ENCODE measurements around the gene TEX2.
"Not testable (repeated sequence)": the region's sequence is repeated elsewhere in the genome, so short reads cannot be mapped to it uniquely, and the experiment has no call there.

The TEX2 gene

DNA sequence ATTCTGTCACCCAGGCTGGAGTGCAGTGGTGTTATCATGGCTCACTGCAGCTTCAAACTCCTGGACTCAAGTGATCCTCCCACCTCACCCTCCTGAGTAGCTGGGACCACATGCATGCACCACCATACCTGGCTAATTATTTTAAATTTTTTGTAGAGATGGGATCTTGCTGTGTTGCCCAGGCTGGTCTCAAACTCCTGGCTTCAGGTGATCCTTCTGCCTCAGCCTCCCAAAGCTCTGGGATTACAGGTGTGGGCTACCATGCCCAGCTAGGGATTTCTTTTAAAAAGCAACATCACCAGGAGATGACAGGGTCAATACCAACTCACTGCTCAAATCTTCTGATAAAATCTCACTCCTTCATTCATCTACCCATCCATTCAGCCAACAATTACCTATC, 54.4 kb downstream of the TEX2 start:
- DNase-seq = not testable (repeated sequence)

DNA sequence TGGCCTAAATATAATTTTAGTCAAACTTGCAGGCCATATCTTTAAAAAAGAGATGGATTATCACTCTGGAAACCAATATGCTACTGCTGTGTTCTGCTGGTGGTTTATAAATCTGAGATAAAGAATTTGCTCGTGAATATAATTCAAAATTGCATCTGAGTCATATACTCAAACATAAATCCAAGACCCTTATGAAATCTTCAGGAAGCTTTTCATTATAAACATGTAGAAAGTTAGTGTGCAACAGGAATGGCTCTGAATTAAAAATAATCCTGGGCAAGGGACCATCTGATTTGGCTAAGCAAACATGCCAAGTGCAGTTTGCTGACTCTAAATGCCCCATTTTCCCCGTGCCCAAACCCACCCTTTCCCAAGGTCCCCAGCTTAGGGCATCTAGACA, 57.3 kb downstream of the TEX2 start:
- DNase-seq = no peak

DNA sequence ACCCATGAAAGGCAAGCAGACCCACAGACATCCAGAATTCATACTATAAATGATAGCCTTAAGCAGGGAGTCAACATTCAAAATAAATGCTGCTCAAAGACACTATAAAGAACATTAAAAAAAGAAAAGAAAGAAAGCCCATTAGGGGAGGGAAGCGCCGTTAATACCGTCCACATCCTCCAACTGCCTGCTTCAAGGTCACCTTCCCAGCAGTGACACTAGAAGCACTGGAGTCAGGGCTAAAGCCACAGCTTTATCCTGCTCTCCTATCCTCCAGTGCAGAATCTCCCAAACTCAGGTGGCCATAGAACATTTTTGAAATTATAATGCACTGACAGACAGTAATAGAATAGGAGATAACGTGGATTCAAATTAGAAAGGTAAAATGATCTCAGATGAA, 59.4 kb downstream of the TEX2 start:
- DNase-seq = no peak

DNA sequence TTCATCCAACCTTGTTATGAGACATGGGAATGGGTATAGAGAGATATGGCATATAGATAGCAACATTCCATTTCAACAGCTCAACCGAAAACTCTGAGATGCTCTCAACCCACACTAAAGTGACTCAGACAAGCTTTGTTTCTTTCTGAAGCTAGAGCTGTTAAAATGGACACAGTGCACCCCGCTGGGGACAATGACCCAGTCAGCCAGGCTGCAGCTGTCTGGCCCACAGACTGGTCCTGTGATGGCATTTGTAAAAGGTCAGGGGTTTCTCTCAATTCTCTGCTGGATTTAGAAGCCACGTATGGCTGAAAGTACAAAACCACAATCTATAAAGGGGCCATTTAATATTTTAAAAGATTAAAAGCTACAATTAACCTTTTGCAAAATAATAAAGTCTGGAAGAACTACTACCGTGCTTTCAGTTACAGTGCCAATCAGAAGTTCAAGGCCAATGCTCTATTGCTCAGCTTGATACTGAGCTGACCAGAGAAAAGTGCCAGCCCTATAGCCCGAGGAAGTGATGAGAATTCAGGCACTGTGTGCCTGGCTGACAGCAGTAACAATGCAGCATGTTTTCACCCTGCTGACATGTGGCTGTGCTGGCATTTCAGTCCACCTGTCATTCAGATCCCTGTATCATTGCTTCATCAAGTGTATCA, 60.2 kb downstream of the TEX2 start:
- no peak for DNase-seq

DNA sequence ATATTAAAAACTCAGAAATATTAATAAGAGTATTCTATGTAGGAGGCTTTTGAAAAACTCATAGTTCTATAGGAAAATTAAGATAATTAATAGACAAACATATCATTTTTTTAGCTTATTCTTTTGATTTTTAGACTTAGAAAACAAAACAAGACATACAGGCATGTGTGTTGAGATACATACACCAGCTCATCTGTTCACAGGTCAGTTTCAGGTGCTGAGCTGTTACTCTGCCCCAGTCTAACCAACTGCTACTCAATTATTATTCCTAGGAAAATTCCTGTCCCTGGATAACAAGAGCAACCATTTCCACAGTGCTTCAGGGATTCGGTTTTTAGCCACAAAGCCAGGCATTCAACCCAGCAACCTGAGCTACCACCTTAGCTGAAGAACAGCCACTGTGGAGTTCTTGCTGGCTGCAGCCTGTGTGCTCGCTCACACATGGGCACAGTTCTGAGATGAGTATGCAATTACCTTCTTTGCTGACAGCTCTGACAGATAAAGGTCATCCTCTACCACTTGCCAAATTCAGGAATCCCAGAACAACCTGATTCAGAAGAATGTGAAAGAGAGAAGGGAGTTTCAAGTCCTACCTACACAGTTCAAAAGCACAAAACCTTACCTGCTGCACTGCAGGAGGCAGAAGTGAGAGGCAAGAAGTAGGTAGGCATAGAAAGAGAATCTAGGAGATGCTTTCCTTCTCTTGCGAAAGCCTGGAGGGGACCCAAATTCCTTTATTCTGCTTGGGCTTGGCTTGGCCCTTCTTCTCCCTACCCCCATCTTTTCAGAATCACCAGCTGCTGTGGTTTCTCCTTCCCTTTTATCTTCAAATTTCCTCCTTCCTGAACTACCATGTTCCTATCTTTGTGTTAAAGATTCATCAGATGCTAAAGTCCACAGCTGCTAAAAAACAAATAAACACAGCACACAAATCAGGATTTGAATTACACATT, 62.7 kb downstream of the TEX2 start:
- DNase-seq = no peak

DNA sequence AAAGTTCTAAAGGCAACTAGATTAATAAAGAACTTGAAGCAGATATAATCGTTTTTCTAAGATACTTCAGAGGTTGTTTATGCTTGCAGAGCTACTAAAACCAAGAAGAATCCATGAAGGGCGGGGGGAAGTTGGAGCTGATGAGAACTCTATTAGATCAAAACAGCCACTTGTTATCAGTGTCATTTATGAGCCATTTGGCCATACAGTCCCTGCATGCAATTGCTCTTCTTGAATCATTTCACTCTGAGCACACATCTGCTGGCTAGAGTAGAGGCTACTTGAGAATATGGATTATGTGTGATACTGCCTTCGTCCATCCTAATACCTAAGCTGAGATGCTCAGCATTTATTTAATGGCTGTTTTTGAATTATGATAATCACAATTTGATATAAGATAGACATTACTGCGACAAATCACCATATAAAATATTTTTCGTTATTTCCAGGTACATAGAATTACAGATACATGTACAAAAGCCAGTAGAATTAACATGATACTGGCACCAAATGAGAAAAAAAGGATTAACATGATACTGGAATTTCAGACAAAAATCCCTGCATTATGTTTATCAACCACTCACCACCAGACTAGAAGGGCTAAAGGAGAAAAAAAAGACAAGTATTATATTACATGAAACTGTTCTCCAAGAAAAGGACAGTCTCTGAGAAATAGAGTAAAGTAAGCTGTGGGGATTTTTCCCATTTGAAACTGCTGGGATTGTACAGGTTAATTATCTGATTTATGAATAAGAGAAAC, 64.5 kb downstream of the TEX2 start:
- DNase-seq = no peak

DNA sequence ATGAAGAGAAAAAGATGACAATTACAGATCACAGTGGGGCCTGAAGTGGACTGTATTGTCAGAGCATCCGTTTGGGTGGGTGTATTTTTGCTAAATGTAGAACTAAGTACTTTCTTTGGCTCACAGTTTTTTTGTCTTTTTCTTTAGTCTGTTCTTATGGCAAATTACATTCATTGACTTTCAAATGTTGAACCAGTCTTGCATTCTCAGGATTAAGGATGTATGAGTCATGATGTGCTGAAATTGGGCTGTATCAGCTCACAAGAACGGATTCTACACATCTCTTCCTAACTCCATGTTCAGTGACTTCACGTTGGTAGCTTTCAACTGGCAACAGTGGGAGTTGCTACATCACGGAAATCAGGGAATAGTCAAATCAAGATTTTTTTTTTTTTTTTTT, 66.5 kb downstream of the TEX2 start:
- no peak for DNase-seq

DNA sequence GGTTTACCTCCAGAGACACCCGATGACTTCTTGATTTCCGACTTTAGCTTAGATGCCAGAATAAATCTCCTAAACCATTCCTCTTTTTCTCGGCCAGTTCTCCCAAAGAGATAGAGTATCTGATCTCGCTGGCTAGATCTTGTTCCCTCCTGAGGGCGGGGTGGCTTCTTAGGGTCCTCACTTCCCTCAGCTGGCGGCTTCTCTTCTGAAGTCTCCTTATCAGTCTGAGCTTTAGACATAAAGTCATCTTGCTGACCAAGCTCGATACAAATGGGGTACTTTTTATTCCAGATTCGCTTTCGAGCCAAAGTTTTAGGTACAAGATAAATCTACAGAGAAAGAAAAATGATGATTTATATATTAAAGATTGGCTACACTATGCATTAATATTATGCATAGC, 69.5 kb downstream of the TEX2 start:
- DNase-seq = no peak

DNA sequence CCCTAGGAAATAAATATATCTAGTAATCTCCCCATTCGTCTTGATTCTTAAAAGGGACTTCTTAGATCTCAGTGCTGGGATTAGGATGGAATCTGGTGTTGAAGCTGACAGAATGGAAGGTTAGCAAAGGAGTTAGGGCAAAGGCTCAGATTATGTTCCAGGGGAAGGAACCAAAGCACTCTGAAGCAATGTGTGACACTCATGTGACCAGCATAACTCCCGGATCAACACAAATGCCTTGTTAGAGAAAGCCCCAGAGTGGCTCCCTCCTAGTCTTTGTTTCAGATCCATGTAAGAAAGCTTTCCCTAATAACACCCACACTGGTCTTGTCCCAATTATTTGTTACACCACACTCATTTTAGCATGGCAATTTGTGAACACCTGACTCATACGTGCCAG, 70.5 kb downstream of the TEX2 start:
- no peak for DNase-seq

DNA sequence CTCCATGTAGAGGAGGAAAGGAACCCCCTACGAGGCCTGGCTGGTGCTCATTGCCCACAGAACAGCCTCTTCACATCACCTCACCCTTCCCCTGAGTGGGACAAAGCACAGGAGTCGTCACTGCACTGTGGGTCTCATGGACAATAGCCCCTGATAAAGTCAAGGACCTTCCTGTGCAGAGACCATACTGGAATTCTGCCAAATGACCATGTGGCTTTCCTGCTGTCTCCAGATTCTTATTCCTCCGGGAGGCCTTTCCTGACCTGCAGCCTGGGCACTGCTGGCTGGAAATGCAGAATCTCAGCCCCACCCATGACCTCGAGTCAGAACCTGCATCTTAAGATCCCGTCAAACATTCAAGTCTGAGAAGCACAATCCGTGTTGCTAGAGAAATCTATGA, 72.6 kb downstream of the TEX2 start:
- no peak for DNase-seq

DNA sequence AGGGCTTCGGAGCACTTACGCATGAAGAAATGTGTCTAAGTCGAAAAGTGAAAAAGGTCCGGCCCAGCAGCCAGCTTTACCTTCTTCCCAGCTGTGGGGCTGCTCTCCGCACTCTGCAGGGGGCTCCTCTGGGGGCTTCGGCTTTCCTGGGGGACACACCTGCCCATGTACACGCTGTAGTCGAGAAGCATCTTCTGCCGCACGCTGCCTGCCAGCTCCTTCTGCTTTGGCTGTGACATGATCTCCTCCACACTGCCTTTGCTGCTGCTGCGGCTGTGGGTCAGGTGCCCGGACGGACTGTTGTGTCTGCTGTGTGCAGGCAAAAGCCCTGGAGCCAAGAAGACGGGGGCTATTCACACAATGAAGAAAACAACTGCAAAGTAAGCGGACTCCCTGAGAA, 75.0 kb downstream of the TEX2 start:
- no peak for DNase-seq

DNA sequence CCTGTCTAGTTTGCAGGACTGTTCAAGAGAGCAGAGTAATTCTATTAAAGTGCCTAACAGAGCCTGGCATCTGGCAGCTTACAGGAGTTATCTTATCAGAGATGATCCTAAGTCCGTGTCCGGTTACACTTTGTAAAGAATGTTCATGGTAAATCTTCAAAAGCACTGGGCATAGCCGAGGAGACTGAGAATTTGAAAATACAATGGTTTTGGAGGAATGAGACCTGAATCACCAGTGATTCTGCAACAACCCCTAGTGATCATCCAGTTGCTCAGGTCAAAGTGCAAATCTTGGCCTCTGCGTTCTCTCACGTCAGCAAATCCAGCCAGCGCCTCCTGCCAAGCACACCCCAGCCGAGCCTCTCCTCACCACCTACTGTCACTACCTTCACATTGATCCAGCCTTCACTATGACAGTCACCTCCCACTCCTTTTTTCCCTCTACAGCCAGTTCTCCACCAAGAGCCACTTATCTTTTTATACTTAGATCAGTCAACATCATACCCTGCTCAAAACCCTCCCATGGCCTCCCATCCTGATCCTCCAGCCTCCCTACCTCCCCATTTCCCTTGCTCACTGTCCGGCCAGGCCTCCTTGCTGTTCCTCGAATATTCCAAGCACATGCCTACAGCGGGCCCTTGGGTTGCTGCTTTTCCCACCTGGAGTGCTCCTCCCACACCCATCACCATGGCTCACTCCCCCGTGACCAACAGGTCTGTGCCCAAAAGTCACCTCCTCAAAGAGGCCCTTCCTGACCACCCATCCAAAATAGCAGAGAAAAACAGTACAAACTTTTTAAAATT, 75.8 kb downstream of the TEX2 start:
- DNase-seq = no peak

DNA sequence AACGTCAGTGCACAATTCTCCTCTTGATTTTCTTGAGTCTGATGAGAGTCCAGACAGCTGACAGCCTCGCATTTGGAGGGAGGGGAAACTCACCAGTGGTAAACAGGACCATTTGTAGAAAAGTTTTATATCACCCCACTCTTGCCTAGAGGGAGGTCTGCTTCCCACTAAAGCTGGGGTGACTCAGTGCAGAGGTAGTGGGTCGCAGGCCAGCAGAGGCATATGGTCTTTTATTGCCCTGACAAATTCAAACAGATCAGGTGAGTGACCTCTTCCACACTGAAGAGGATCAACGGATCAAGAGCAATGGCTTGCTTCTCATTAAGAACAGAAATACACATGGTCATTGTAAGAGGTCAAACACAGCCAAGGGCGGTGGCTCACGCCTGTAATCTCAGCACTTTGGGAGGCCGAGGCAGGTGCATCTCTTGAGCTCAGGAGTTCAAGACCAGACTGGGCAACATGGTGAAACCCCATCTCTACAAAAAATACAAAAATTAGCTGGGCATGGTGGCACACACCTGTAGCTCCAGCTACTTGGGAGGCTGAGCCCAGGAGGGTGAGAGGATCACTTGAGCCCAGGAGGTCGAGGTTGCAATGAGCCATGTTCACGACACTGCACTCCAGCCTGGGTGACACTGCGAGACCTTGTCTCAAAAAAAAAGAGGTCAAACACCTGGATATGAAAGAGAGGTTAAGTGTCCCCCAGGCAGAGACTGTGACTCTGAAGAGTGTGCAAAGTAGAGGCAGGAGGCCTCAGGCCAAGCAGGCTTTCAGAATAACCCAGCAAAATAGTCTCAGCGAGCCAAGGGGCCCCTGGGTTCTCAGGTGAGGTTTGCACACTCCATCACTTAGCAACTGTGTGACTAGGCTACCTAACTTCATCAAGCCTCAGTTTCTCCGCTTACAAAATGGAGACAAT, 76.6 kb downstream of the TEX2 start:
- DNase-seq = no peak

DNA sequence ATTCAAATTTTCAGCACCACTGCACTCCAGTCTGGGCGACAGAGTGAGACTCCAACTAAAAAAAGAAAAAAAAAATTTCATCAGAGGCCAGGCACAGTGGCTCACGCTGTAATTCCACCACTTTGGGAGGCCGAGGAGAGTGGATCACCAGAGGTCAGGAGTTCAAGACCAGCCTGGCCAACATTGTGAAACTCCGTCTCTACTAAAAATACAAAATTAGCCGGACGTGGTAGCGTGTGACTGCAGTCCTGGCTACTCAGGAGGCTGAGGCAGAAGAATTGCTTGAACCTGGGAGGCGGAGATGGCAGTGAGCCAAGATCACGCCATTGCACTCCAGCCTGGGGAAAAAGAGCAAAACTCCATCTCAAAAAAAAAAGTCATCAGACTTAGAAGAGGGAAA, 77.5 kb downstream of the TEX2 start:
- DNase-seq = not testable (repeated sequence)

DNA sequence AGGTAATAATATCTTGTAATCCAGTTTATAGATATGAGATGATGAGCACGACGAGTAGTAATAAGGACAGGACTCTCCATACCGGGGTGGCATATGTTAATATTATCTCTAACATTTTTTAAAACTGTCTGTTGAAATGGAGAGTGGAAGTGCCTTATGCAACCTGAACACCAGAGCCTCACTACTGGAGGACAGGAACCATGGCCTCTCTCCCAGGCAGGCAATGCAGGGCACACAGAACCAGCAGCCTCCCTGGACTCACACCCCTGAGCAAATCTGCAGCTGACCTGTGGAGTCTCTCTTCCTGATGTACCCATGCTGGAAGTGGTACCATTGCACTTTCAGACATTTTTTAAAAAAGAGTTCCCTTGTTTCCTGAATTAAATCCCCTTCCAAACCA, 78.0 kb downstream of the TEX2 start:
- no peak for DNase-seq

DNA sequence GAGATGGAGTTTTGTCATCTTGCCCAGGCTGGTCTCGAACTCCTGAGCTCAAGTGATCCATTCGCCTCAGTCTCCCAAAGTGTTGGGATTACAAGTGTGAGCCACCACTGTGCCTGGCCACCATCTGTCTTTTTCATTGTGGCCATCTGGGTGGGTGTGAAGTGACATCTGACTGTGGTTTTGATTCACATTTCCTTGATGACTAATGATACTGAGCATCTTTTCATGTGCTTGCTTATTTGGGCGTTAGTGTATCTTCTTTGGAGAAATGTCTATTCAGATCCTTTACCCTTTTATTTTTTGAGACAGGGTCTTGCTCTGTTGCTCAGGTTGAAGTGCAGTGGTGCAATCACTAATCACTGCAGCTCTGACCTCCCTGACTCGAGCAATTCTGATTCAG, 79.2 kb downstream of the TEX2 start:
- DNase-seq = peak; percentile 24

DNA sequence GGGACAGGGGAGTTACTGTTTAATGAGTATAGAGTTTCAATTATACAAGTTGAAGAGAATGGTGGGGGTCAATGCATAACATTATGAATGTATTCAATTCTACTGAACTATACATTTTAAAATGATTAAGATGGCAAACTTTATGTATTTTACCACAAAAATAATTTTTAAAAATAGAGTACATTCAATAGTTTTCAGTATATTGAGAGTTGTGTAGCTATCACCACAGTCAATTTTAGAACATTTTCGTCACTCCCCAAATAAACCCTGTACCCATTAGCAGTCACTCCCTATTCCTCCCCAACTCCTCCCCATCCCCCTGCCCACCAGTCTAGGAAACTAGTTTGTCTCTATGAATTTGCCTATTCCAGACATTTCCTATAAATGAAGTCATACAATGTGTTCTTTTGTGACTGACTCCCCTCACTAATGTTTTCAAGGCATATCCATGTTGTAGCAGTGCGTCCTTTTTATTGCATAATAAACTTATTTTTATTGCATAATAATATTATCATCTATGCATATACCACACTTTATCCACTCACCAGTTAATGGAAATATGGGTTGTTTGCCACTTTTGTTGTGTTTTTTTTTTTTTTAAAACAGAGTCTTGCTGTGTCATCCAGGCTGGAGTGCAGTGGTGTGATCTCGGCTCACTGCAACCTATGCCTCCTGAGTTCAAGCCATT, 80.6 kb downstream of the TEX2 start:
- DNase-seq = no peak

DNA sequence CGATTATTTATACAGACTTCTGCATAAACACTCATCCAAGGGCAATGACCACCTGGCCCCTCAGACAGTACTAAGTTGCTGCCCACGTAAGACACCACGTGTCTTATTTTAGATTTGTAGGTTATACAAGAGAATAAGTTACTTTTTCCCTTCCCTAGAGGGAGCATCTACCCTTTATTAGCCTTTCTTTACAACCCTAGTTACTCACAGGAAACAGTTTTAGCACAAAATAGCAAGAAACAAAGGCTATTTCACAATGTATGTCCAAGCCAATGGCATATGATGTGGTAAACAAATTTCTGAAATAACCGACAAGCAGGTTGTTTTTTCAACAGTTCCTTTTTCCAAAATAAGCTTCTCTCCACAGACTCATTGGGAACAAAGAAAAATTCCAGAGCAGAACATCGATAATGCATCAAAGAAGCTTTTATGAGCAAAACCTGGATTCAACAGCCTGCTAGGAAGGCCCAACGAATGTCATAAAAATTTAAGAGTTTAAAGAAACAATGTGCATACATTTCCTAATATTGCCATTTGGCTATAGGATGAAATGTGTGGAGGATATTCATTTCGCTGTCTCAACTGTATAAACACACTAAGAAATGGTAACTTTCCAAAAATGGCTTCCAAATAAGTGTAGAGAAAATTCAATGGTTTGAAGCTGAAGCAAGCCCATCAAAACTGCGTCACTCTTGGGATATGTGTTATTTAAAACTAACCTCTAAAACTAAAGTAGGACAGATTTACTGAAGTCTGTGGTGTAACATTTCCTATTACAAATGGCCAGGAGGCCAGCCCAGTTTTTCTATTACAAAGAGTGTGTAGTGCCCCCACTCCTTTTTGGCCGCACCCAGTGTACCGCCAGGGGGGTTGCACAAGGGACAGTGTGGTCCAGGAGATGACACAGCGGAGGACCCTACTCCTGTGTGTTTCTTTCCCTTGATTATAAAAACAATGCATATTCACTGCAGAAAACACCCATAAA, 82.7 kb downstream of the TEX2 start:
- DNase-seq = no peak

DNA sequence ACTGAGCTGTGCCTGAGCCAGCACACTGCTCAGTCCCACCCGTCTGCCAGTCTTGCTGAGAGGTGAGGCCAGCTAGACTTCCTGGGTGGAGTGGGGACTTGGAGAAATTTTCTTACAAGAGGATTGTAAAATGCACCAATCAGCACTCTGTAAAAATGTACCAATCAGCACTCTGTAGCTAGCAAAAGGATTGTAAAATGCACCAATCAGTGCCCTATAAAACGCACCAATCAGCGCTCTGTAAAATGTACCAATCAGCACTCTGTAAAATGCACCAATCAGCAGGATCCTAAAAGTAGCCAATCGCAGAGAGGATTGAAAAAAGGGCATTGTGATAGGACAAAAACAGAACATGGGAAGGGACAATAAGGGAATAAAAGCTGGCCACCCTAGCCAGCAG, 84.0 kb downstream of the TEX2 start:
- not testable (repeated sequence) for DNase-seq
